ENCODE measurements around the gene SLX4IP.

SLX4IP gene

GRCh38 chr20:10676518-10676917 lies 241.4 kb downstream of the SLX4IP start:
- TF ChIP-seq CTCF (IDR thresholded peaks at IDR 0.05; ENCODE audit: low read depth, low read length, missing control alignments) = no peak
- H3K4me3 ChIP-seq (replicated peaks; ENCODE audit: low read depth, low read length) = no peak overlapping the region
- DNase-seq (ENCODE audit: extremely low read depth, low read depth) = no peak
